Measurements from ENCODE around the gene PYCR2.

DNA sequence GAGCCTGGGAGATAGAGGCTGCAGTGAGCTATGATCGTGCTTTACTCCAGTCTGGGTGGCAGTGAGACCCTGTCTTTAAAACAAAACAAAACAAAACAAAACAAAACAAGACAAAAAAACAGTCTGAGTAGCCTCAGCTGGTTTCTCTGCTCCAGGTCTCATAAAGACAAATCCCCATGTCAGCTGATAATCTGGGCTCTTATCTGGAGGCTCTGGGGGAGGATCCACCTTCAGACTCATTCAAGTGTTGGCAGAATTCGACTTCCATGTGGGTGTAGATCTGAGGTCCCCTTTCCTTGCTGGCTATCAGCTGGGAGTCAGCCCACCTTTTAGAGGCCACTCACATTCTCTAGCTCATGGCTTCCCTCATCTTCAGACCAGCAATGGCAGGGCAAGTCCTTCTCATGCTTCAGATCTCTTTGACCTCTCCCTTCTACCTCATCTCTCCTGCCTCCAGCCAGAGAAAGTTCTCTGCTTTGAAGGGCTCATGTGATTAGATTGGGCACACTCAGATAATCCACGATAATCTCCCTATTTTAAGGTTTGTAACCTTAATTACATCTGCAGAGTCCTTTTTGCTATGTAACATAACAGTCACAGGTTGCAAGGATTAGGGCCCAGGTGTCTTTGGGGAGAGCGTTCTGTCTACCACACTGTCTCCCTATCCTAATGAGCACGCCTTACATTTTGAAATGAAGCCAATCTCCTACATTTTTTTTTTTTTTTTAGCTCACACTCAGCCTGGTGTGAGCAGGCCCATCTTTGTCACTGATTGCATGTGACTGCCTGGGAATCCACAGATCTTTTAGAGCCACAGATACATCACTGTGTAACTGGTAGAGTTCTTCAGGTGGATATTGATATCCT is 7.5 kb upstream of the PYCR2 start:
- no peak for TF ChIP-seq POLR2AphosphoS5 (IDR thresholded peaks at IDR 0.05; ENCODE audit: low read depth, low read length)
- no peak for TF ChIP-seq POLR2A (IDR thresholded peaks at IDR 0.05; ENCODE audit: low read depth, low read length)
- no peak for TF ChIP-seq TAF1 (IDR thresholded peaks at IDR 0.05; ENCODE audit: low read depth, low read length)
- no peak for TF ChIP-seq SPI1 (IDR thresholded peaks at IDR 0.05; ENCODE audit: low read depth, low read length)
- no peak for TF ChIP-seq POU2F2 (IDR thresholded peaks at IDR 0.05; ENCODE audit: low read depth, low read length)
- TF ChIP-seq PAX5 (IDR thresholded peaks at IDR 0.05; ENCODE audit: insufficient read depth, low read length, severe bottlenecking) = no peak
